HFFc6 (cell line): ENCODE measurements around the gene SMAD3. TPM values are rescaled to one million over a fixed set of nuclear protein-coding genes. Genes with fewer than 3 reads are reported as not detected.

ENCODE experiments used
- DNase-seq: peaks from one replicate; pipeline ENCODE4 v3.0.0-alpha.2; 2018
- H3K27ac Mint-ChIP-seq: 2 replicates; pipeline ENCODE4 v1.8.0; 2020; ENCODE audit warnings: mild to moderate bottlenecking, mixed read lengths
- H3K27me3 Mint-ChIP-seq: 2 replicates; pipeline ENCODE4 v1.8.0; 2021; ENCODE audit warnings: mild to moderate bottlenecking, moderate library complexity, mixed read lengths; ENCODE audit not compliant: insufficient read depth
- H3K36me3 Mint-ChIP-seq: 2 replicates; pipeline ENCODE4 v1.8.0; 2021; ENCODE audit warnings: low read depth, mixed read lengths
- H3K4me1 Mint-ChIP-seq: 2 replicates; pipeline ENCODE4 v1.8.0; 2020; ENCODE audit warnings: low read depth, mixed read lengths
- H3K4me3 Mint-ChIP-seq: 2 replicates; pipeline ENCODE4 v1.8.0; 2020; ENCODE audit warnings: mild to moderate bottlenecking, moderate library complexity, mixed read lengths
- H3K9me3 Mint-ChIP-seq: 2 replicates; pipeline ENCODE4 v1.8.0; 2020; ENCODE audit warnings: mild to moderate bottlenecking, mixed read lengths
- total RNA-seq, 6 experiments: library from RNA; stranded (reverse); fragmentation: NEBNext Ultra II Directional; extraction: Animal tissue kit (Norgen Biotek cat#: 25700); gene quantifications; 2 replicates in 1 of 6; 3 replicates in 5 of 6; pipeline ENCODE4 v1.2.3, GENCODE V29; 2021
- TF ChIP-seq, protein P1 (sequence below): fragments of 200-600 bp; sonication (generic); IDR thresholded peaks from 2 replicates; pipeline ENCODE4 v1.5.0; 2021; ENCODE audit warnings: antibody characterized with exemption, mild to moderate bottlenecking

The SMAD3 gene
- total RNA-seq, 6 experiments from 2014 or later: 54.3 to 132 (median 118) TPM

DNA sequence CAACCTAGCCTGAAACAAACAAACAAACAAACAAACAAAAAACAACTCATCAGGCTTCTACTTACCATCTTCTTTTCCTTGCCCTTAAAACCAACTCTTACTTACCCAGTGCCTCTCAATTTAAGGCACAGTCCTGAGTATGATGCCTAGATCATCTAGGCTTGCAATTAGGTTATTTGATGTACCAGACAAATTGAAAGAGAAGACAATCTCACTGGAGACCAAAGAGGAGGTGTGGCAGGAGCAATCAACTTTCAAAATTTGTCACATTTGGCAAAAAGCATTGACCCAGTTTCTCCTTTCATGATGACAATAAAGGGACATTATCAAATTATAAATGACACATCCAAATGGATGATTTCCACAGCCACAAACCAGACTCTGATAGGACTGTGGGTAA, 153.0 kb downstream of the SMAD3 start:
- H3K27ac Mint-ChIP-seq: no peak overlapping the region
- peaks cover 18% of the 10 kb centered on the region for H3K4me1 Mint-ChIP-seq
- TF ChIP-seq, protein P1, sequence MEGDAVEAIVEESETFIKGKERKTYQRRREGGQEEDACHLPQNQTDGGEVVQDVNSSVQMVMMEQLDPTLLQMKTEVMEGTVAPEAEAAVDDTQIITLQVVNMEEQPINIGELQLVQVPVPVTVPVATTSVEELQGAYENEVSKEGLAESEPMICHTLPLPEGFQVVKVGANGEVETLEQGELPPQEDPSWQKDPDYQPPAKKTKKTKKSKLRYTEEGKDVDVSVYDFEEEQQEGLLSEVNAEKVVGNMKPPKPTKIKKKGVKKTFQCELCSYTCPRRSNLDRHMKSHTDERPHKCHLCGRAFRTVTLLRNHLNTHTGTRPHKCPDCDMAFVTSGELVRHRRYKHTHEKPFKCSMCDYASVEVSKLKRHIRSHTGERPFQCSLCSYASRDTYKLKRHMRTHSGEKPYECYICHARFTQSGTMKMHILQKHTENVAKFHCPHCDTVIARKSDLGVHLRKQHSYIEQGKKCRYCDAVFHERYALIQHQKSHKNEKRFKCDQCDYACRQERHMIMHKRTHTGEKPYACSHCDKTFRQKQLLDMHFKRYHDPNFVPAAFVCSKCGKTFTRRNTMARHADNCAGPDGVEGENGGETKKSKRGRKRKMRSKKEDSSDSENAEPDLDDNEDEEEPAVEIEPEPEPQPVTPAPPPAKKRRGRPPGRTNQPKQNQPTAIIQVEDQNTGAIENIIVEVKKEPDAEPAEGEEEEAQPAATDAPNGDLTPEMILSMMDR: no peak
- peaks cover 29% of the 10 kb centered on the region for H3K36me3 Mint-ChIP-seq
- no peak for DNase-seq
- no peaks in the 10 kb centered on the region for H3K9me3 Mint-ChIP-seq
- H3K27me3 Mint-ChIP-seq: no peaks in the 10 kb centered on the region
- H3K4me3 Mint-ChIP-seq: no peak overlapping the region

DNA sequence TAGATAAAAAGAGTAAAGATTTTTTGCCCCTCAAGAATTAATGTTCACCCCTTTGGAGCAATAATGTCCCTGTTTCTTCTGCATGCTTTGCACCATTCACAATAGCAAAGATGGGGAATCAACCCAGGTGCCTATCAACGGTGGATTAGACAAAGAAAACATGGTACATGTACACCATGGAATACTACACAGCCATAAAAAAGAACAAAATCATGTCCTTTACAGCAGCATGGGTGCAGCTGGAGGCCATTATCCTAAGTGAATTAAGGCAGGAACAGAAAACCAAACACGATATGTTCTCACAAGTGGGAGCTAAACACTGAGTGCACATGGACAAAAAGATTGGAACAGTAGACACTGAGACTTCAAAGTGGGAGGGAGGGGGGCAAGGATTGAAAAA, 153.9 kb downstream of the SMAD3 start:
- no peak for DNase-seq
- Mint-ChIP-seq H3K36me3 (peaks cover 29% of the 10 kb centered on the region), H3K27ac (no peak overlapping the region), H3K27me3 (no peaks in the 10 kb centered on the region), H3K9me3 (no peaks in the 10 kb centered on the region), H3K4me1 (peaks cover 18% of the 10 kb centered on the region), H3K4me3 (no peak overlapping the region)
- TF ChIP-seq, protein P1: no peak

DNA sequence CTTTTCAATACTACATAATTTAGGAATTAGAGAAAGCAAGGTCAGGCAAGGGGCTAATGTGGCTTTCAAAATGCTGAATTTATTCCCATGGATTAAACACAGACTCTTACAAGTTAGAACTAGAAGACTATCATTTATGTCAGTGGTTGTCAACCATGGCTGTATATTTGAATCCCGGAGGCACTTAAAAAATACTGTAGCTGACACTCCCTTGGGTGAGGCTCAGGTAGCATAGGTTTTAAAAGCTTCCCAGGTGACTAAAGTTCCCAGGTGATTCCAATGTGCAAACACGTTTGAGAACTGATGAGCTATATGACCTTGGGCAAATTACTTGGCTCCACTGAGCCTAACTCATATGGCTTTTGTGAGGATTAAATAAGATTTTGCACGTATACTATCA, 159.5 kb downstream of the SMAD3 start:
- Mint-ChIP-seq H3K9me3 (no peaks in the 10 kb centered on the region), H3K36me3 (peaks cover 24% of the 10 kb centered on the region), H3K27ac (no peak overlapping the region), H3K27me3 (no peaks in the 10 kb centered on the region), H3K4me3 (no peak overlapping the region), H3K4me1 (peaks cover 29% of the 10 kb centered on the region)
- DNase-seq: no peak
- TF ChIP-seq, protein P1: no peak

DNA sequence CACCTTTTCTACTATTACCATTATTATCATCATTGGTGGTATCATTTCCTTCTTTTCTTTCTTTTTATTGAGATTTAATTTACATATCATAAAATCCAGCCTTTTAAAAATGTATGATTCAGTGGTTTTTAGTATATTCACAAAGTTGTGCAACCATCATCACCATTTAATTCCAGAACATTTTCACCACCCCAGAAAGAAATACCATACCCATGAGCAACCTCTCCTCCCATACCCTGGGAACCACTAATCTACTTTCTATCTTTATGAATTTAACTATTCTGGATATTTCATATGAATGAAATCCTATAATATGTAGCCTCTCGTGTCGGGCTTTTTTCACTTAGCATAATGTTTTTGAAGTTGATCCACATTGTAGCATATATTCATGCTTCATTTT, 159.9 kb downstream of the SMAD3 start:
- H3K9me3 Mint-ChIP-seq: no peaks in the 10 kb centered on the region
- peak overlapping the region; percentile 72; the same call in 1 of the 2 replicates for H3K27ac Mint-ChIP-seq
- TF ChIP-seq, protein P1: no peak
- peaks cover 27% of the 10 kb centered on the region for H3K36me3 Mint-ChIP-seq
- peak; percentile 54 for DNase-seq
- H3K4me1 Mint-ChIP-seq: peaks cover 29% of the 10 kb centered on the region
- no peaks in the 10 kb centered on the region for H3K27me3 Mint-ChIP-seq
- no peak overlapping the region for H3K4me3 Mint-ChIP-seq

DNA sequence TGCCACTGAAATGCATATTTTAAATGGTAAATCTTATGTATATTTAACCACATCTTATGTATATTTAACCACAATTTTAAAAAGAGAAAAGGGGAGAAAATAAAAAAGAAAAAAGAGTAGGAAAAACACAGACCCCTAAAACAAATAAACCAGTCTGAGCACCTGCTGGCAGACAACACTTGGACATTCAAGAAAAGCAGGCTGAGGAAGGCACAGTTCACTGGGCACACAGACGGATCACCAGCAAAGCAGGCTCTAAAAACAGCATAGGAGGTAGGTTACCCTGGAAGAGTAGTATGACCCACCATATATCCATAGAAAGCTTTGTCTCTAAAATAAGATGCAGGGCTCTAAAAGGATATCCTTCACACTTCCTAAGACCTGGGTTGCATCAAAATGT, 162.0 kb downstream of the SMAD3 start:
- Mint-ChIP-seq H3K27ac (no peak overlapping the region), H3K36me3 (peaks cover 46% of the 10 kb centered on the region), H3K27me3 (no peaks in the 10 kb centered on the region), H3K4me1 (peaks cover 40% of the 10 kb centered on the region), H3K4me3 (no peak overlapping the region), H3K9me3 (no peaks in the 10 kb centered on the region)
- DNase-seq: no peak
- TF ChIP-seq, protein P1: no peak

DNA sequence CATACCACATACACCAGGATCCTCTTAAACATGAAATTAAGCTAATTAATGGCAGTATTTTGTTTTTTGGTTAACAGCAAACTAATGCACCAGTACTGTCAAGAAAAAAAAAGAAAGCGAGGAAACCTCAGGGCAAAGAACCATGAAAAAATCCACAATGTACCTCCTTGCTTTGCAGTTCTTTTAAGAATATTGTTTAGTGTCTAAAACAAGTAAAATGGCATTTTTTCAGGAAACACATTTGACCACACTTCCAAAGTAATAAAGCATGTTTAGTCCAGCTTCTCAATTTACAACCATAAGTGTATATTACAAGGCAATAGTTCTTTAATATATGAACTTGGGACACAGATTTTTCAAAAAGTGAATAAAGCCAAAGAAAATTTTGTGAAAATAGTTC, 162.4 kb downstream of the SMAD3 start:
- Mint-ChIP-seq H3K36me3 (peaks cover 50% of the 10 kb centered on the region), H3K4me3 (no peak overlapping the region), H3K4me1 (peaks cover 40% of the 10 kb centered on the region), H3K9me3 (no peaks in the 10 kb centered on the region), H3K27ac (no peak overlapping the region), H3K27me3 (no peaks in the 10 kb centered on the region)
- DNase-seq: no peak
- TF ChIP-seq, protein P1: no peak
